Thoracic aorta (tissue), 2 donors: Measurements from ENCODE around the gene PDE6H. TPM values are rescaled to one million over a fixed set of nuclear protein-coding genes. Genes with fewer than 3 reads are reported as not detected.
A peak's percentile ranks its signal among the peaks of the same experiment; 100 is the strongest.

Experiments used
- ATAC-seq: fragments of 150-250 bp; one replicate; pipeline ENCODE4 v1.8.0; 2017; ENCODE audit warnings: low read depth; ENCODE audit not compliant: insufficient number of reproducible peaks, low FRiP score
- DNase-seq: peaks from one replicate; pipeline ENCODE4 v3.0.0-alpha.2; 2020; ENCODE audit warnings: low spot score
- H3K27ac ChIP-seq, 2 donors: fragments of 200-600 bp; sonication (generic); 1 replicate in 1 of 2; 2 replicates in 1 of 2; pipeline ENCODE4 v1.5.1; 2016; ENCODE audit warnings: mild to moderate bottlenecking in 2 of 2, moderate library complexity in 2 of 2
- H3K27me3 ChIP-seq: fragments of 200-600 bp; sonication (generic); replicated peaks from 2 replicates; pipeline ENCODE4 v1.6.0; 2016; ENCODE audit warnings: mild to moderate bottlenecking; ENCODE audit not compliant: insufficient read depth
- H3K36me3 ChIP-seq: fragments of 200-600 bp; sonication (generic); one replicate; pipeline ENCODE4 v1.5.1; 2016
- H3K4me1 ChIP-seq, 2 donors: fragments of 200-600 bp; sonication (generic); 1 replicate in 1 of 2; 2 replicates in 1 of 2; pipeline versions ENCODE4 v1.5.1 to v1.6.0; 2016; ENCODE audit warnings: low read depth in 2 of 2, mild to moderate bottlenecking in 1 of 2; ENCODE audit not compliant: control insufficient read depth in 1 of 2
- H3K4me3 ChIP-seq: fragments of 200-600 bp; sonication (generic); 2 replicates; pipeline ENCODE4 v1.5.1; 2016; ENCODE audit warnings: mild to moderate bottlenecking
- H3K9me3 ChIP-seq: fragments of 200-600 bp; sonication (generic); 2 replicates; pipeline ENCODE4 v1.5.1; 2016
- CTCF ChIP-seq: fragments of 200-600 bp; sonication (generic); IDR thresholded peaks from one replicate; pipeline ENCODE4 v1.5.1; 2019; ENCODE audit warnings: antibody characterized with exemption
- total RNA-seq, 2 donors: library from RNA; depleted of rRNA; stranded (reverse); fragments of >200 nt; gene quantifications; one replicate each; pipeline versions ENCODE4 v1.1.0 to v1.2.3, GENCODE V29; 2016

Gene PDE6H
- total RNA-seq, 2 donors from 2014 or later: not detected

DNA sequence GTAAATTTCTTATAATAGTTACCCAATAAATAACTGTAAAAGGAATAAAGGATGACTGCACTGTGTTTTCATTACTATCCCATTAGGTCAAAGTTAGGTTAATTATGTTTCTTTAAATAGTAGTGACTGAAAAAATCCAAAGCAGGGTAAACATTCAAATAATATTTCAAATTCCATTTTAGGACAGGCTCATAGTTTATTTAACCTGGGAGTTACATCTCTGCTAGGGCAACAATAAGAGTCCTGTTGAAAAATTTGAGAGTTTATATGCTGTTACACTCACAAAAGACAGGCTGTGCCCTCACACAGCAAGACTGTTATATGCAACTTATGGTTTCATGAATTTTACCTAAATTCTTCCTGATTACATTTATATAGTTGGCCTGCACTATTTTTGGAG lies 42.5 kb upstream of the PDE6H start:
- Histone ChIP-seq H3K4me3 (no peak overlapping the region), H3K27me3 (no peaks in the 10 kb centered on the region), H3K27ac (peak overlapping the region; percentile 31 to 69), H3K36me3 (no peaks in the 10 kb centered on the region), H3K9me3 (no peaks in the 10 kb centered on the region), H3K4me1 (peaks cover 16 to 42% of the 10 kb centered on the region in 2 donors)
- DNase-seq (no peak), ATAC-seq (peak; percentile 92)
- no peak for TF ChIP-seq CTCF

GRCh38 chr12:14931359-14931758 lies 41.5 kb upstream of the PDE6H start:
- Histone ChIP-seq H3K4me3 (no peak overlapping the region), H3K4me1 (peaks cover 16 to 46% of the 10 kb centered on the region in 2 donors), H3K9me3 (no peaks in the 10 kb centered on the region), H3K27me3 (no peaks in the 10 kb centered on the region), H3K27ac (peak overlapping the region in 1 of 2 donors; percentile 31), H3K36me3 (no peaks in the 10 kb centered on the region)
- ATAC-seq: no peak
- TF ChIP-seq CTCF: no peak
- no peak for DNase-seq

- no peak for TF ChIP-seq CTCF
- Histone ChIP-seq H3K27ac (no peak overlapping the region), H3K4me1 (peaks cover 16 to 46% of the 10 kb centered on the region in 2 donors), H3K36me3 (no peaks in the 10 kb centered on the region), H3K27me3 (no peaks in the 10 kb centered on the region), H3K4me3 (no peak overlapping the region), H3K9me3 (no peaks in the 10 kb centered on the region)
- DNase-seq (no peak), ATAC-seq (no peak)
Measured at GRCh38 chr12:14931791-14932560, 40.9 kb upstream of the PDE6H start.

DNA sequence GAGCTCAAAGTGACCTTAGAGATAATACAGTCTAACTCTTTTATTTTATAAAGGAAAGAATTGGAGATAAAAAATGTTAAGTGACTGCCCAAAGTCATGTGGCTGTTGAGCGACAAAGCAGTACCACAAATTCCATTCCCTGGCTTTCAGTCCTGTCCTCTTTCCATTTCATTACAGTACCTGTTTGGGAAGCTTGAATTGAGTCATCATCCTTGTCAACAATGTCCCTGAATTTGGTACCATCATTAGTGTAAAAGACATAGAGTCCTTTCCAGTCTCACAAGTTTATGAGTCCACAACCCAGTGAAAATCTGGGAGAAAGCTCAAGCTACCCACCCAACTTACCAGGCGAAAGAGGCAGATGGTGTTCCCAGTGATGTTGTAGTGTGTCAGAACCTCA lies 38.3 kb upstream of the PDE6H start:
- no peak for ATAC-seq
- peaks cover 11 to 26% of the 10 kb centered on the region in 2 donors for H3K4me1 ChIP-seq

DNA sequence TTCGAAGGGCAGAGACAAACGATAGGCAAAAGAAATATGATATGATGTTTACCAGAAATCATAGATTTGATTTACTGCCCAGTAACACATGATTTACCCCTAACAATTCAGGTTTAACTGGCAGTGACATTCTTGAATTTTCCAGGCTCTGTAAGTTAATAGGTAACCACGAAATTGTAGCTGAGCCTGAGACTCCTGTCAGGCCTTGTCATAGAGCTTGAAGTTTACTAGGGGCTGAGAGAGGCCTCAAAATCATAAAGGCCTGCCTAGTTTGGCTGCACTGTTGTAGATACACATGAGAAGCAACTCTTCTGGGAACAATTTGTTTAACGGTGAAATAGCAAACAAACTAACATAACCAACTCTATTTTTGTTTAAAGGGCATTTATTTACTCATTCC lies 37.8 kb upstream of the PDE6H start:
- H3K4me1 ChIP-seq: peaks cover 9 to 24% of the 10 kb centered on the region in 2 donors
- no peaks in the 10 kb centered on the region for H3K36me3 ChIP-seq
- no peak overlapping the region for H3K27ac ChIP-seq
- no peak overlapping the region for H3K4me3 ChIP-seq
- H3K9me3 ChIP-seq: no peaks in the 10 kb centered on the region
- ATAC-seq (no peak), DNase-seq (no peak)
- TF ChIP-seq CTCF: no peak
- no peaks in the 10 kb centered on the region for H3K27me3 ChIP-seq

More for the DNA sequence above, 38.3 kb upstream of the PDE6H start:
- H3K9me3 ChIP-seq: no peaks in the 10 kb centered on the region
- no peak for DNase-seq
- H3K27me3 ChIP-seq: no peaks in the 10 kb centered on the region
- H3K27ac ChIP-seq: no peak overlapping the region
- no peak for TF ChIP-seq CTCF
- H3K4me3 ChIP-seq: no peak overlapping the region
- no peaks in the 10 kb centered on the region for H3K36me3 ChIP-seq
